AG04449 (cell line): Measurements from ENCODE around the gene MLYCD.

Experiments
- CTCF ChIA-PET: fragments of 350-600 bp; formaldehyde crosslinking; extraction: SDS; loops from one replicate; lab custom pipeline; 2021; ENCODE audit warnings: antibody characterized with exemption; lab: Yijun Ruan, JAX
- POLR2A ChIA-PET: fragments of 400-600, 350-600 bp; formaldehyde crosslinking; extraction: SDS; loops from one replicate; lab custom pipeline; 2020; ENCODE audit warnings: antibody characterized with exemption, inconsistent platforms; lab: Yijun Ruan, JAX
- DNase-seq: peaks from one replicate; pipeline ENCODE4 v3.0.0-alpha.2; 2010; ENCODE audit warnings: low read depth, low spot score
- H3K4me3 ChIP-seq: 2 replicates; pipeline ENCODE4 v1.5.1; 2011; ENCODE audit warnings: low read depth, mild to moderate bottlenecking, control low read depth, low read length
- TF ChIP-seq, protein P1 (sequence below): IDR thresholded peaks from one replicate; pipeline ENCODE4 v1.5.1; 2011; ENCODE audit warnings: mild to moderate bottlenecking, moderate library complexity, low read length, control low read depth, inconsistent platforms; ENCODE audit not compliant: insufficient read depth; ENCODE audit errors: missing control alignments

The MLYCD gene

GRCh38 chr16:83930730-83931500 is 32.0 kb downstream of the MLYCD start:
- H3K4me3 ChIP-seq: no peak overlapping the region
- POLR2A ChIA-PET: no interaction called here
- CTCF ChIA-PET: interaction anchor here (6.2 to 15.1 kb wide), 2 partner anchors 24 to 136 kb away, joined by 56 to 175 read pairs; partner anchors contain the start of gene OSGIN1
- TF ChIP-seq, protein P1, sequence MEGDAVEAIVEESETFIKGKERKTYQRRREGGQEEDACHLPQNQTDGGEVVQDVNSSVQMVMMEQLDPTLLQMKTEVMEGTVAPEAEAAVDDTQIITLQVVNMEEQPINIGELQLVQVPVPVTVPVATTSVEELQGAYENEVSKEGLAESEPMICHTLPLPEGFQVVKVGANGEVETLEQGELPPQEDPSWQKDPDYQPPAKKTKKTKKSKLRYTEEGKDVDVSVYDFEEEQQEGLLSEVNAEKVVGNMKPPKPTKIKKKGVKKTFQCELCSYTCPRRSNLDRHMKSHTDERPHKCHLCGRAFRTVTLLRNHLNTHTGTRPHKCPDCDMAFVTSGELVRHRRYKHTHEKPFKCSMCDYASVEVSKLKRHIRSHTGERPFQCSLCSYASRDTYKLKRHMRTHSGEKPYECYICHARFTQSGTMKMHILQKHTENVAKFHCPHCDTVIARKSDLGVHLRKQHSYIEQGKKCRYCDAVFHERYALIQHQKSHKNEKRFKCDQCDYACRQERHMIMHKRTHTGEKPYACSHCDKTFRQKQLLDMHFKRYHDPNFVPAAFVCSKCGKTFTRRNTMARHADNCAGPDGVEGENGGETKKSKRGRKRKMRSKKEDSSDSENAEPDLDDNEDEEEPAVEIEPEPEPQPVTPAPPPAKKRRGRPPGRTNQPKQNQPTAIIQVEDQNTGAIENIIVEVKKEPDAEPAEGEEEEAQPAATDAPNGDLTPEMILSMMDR: no peak
- DNase-seq: no peak

- TF ChIP-seq, protein P1: no peak
- no peak overlapping the region for H3K4me3 ChIP-seq
- DNase-seq: no peak
- CTCF ChIA-PET: interaction anchor here (6.2 to 15.1 kb wide), 2 partner anchors 23 to 135 kb away, joined by 56 to 175 read pairs; partner anchors contain the start of gene OSGIN1
- POLR2A ChIA-PET: no interaction called here
Measured at GRCh38 chr16:83931556-83931955, 32.6 kb downstream of the MLYCD start.

DNA sequence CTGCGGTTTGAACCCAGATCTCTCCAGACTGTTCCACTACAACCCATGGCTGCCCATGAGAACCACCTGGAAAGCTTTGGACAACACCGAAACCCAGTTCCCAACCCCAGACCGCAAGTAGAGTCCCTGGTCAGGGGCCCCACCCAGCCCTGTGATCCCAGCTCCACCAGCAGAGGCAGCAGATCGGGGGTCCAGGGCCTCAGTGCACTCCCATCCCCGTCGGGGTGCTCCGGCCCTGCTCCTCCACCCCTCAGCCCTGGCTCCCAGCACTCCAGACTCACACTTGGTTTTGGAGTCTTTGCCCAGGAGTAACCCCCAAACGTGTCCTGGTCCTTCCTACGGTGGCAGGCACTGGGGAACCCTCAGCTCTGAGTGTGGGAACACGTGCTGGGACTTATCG is 33.4 kb downstream of the MLYCD start:
- CTCF ChIA-PET: interaction anchor here (15.1 kb wide), 1 partner anchor 134 kb away, joined by 175 read pairs; no protein-coding TSS in a partner anchor
- no peak overlapping the region for H3K4me3 ChIP-seq
- POLR2A ChIA-PET: no interaction called here
- no peak for DNase-seq
- TF ChIP-seq, protein P1: no peak

DNA sequence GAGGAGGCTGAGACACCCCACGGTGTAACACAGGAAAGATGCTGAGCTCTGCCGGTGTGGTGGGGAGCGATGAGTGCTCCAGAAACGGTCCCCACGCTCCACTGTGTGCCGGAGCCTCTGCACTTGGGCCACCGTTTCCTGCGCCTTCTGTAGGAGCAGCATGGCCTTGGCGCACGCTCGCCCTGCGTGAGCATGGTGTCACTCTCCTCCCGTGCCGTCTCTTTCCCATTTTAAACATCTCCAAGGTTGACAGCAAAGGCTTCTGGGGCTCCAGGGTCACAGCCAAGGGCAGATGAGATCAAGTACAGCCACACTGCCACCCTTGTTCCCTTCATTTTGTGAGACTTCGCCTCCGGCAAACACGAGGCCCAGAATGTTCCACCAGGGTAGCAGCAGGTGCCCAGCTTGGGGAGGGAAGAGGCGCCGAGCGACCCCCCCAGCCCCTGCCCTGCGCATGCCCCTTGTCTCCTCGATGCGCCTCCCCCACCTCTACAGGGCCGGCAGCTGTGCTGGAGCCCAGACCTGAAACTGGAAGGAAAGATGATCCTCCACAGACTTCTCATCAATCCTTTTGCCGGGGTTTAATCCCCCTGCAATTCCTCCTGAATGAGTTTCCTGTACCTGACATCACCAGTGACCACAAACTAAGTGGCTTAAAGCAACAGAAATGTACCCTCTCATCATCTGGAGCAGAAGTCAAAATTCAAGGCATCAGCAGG is 34.2 kb downstream of the MLYCD start:
- POLR2A ChIA-PET: no interaction called here
- TF ChIP-seq, protein P1: no peak
- CTCF ChIA-PET: interaction anchor here (1.2 to 15.1 kb wide), 3 partner anchors 9 to 134 kb away, joined by 4 to 175 read pairs (median 5); partner anchors contain the start of gene OSGIN1
- no peak overlapping the region for H3K4me3 ChIP-seq
- no peak for DNase-seq

- POLR2A ChIA-PET: no interaction called here
- CTCF ChIA-PET: interaction anchor here (1.0 to 15.1 kb wide), 5 partner anchors 7 to 133 kb away, joined by 3 to 175 read pairs (median 5); partner anchors contain the start of gene OSGIN1
- no peak overlapping the region for H3K4me3 ChIP-seq
- peak; percentile 23 for DNase-seq
- TF ChIP-seq, protein P1: no peak
Measured at GRCh38 chr16:83933885-83934683, 35.2 kb downstream of the MLYCD start.

DNA sequence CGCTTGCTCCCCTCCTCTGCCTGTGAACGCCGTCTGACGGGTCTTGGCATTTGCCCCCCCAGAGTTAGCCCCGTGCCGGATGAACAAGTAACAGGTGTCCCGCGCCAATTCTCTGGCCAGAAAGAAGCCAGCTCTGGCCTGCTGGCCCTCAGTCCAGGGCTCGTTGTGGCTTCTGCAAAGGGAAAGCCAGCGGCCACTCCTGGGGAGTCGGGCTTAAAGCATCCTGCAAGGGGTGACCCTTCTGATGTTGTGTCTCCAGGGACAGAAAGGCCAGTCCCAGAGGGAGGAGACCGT is 35.7 kb downstream of the MLYCD start:
- TF ChIP-seq, protein P1: no peak
- CTCF ChIA-PET: interaction anchor here (1.0 to 15.1 kb wide), 4 partner anchors 8 to 132 kb away, joined by 3 to 175 read pairs (median 32); no protein-coding TSS in a partner anchor
- no peak for DNase-seq
- H3K4me3 ChIP-seq: no peak overlapping the region
- POLR2A ChIA-PET: no interaction called here
